Germinal center (tissue), 1 donor: ENCODE measurements around the gene ADAP1.
"Not testable (repeated sequence)": the region's sequence is repeated elsewhere in the genome, so short reads cannot be mapped to it uniquely, and the experiment has no call there.

Experiments used
- DNase-seq: peaks from one replicate; pipeline ENCODE4 v3.0.0; 2012; ENCODE audit warnings: mixed read lengths, low spot score

Gene ADAP1

GRCh38 chr7:938546-939185 is 15.8 kb downstream of the ADAP1 start:
- DNase-seq: no peak

- no peak for DNase-seq
Observed at GRCh38 chr7:937856-938484, 16.5 kb downstream of the ADAP1 start.

- no peak for DNase-seq
Observed at GRCh38 chr7:936386-937054, 18.0 kb downstream of the ADAP1 start.

- no peak for DNase-seq
Observed at GRCh38 chr7:935874-936385, 18.6 kb downstream of the ADAP1 start.

- DNase-seq: no peak
Observed at GRCh38 chr7:935164-935873, 19.2 kb downstream of the ADAP1 start.

GRCh38 chr7:934469-935163 is 19.9 kb downstream of the ADAP1 start:
- no peak for DNase-seq

GRCh38 chr7:932651-932975 is 21.9 kb downstream of the ADAP1 start:
- no peak for DNase-seq

- no peak for DNase-seq
Observed at GRCh38 chr7:931871-932650, 22.4 kb downstream of the ADAP1 start.

- no peak for DNase-seq
Observed at GRCh38 chr7:930975-931758, 23.3 kb downstream of the ADAP1 start.

- DNase-seq: no peak
Observed at GRCh38 chr7:929311-929711, 25.2 kb downstream of the ADAP1 start.

GRCh38 chr7:927031-927671 is 27.3 kb downstream of the ADAP1 start:
- no peak for DNase-seq

GRCh38 chr7:926061-927030 is 28.1 kb downstream of the ADAP1 start:
- no peak for DNase-seq

- DNase-seq: no peak
Observed at GRCh38 chr7:925601-926000, 28.9 kb downstream of the ADAP1 start.

GRCh38 chr7:924541-925231 is 29.8 kb downstream of the ADAP1 start:
- no peak for DNase-seq

GRCh38 chr7:924042-924441 is 30.4 kb downstream of the ADAP1 start:
- DNase-seq: not testable (repeated sequence)

GRCh38 chr7:923108-924041 is 31.1 kb downstream of the ADAP1 start:
- DNase-seq: peak; percentile 81
